Fibroblast of lung (primary cell): ENCODE data around the gene RCOR1. TPM values are rescaled to one million over a fixed set of nuclear protein-coding genes. Genes with fewer than 3 reads are reported as not detected.
"Not testable (repeated sequence)": the region's sequence is repeated elsewhere in the genome, so short reads cannot be mapped to it uniquely, and the experiment has no call there.

ENCODE experiments used
- DNase-seq, 2 donors: peaks; one replicate each; pipeline versions ENCODE4 v3.0.0 to v3.0.0-alpha.2; 2010; ENCODE audit warnings: low read depth in 2 of 2
- H2AFZ ChIP-seq: 2 replicates; pipeline ENCODE4 v1.5.1; 2012; ENCODE audit warnings: low read length, control low read depth, inconsistent platforms
- H3K27ac ChIP-seq: 2 replicates; pipeline ENCODE4 v1.5.1; 2011; ENCODE audit warnings: low read length, control low read depth; ENCODE audit not compliant: insufficient read depth
- H3K27me3 ChIP-seq: 2 replicates; pipeline ENCODE4 v1.5.1; 2011; ENCODE audit warnings: mild to moderate bottlenecking, low read length; ENCODE audit not compliant: control insufficient read depth, insufficient read depth
- H3K36me3 ChIP-seq: 2 replicates; pipeline ENCODE4 v1.5.1; 2011; ENCODE audit warnings: low read length; ENCODE audit not compliant: control insufficient read depth, insufficient read depth
- H3K4me1 ChIP-seq: 2 replicates; pipeline ENCODE4 v1.5.1; 2011; ENCODE audit warnings: low read length; ENCODE audit not compliant: control insufficient read depth, insufficient read depth; ENCODE audit errors: extremely low read depth
- H3K4me2 ChIP-seq: 2 replicates; pipeline ENCODE4 v1.5.1; 2011; ENCODE audit warnings: low read length, control low read depth; ENCODE audit not compliant: insufficient read depth; ENCODE audit errors: extremely low read depth
- H3K4me3 ChIP-seq, 4 experiments: fragments of 200-600 bp in 1 of 4; sonication (generic) in 1 of 4; replicated peaks in 1 of 4; 2 replicates each; pipeline ENCODE4 v1.5.1; 2011 to 2016; ENCODE audit warnings: low read length in 4 of 4, low read depth in 3 of 4, mild to moderate bottlenecking in 3 of 4, control low read depth in 2 of 4, inconsistent platforms in 1 of 4, mixed read lengths in 1 of 4; ENCODE audit not compliant: insufficient read depth in 1 of 4; ENCODE audit errors: control extremely low read depth in 1 of 4
- H3K79me2 ChIP-seq: 2 replicates; pipeline ENCODE4 v1.5.1; 2012; ENCODE audit warnings: mild to moderate bottlenecking, low read length, inconsistent platforms; ENCODE audit not compliant: control insufficient read depth, insufficient read depth
- H3K9ac ChIP-seq: 2 replicates; pipeline ENCODE4 v1.5.1; 2011; ENCODE audit warnings: mild to moderate bottlenecking, low read length, control low read depth; ENCODE audit not compliant: insufficient read depth
- H3K9me3 ChIP-seq: 2 replicates; pipeline ENCODE4 v1.5.1; 2012; ENCODE audit warnings: low read depth, low read length; ENCODE audit not compliant: control insufficient read depth, insufficient read depth
- H4K20me1 ChIP-seq: 2 replicates; pipeline ENCODE4 v1.5.1; 2011; ENCODE audit warnings: low read length; ENCODE audit not compliant: control insufficient read depth, insufficient read depth; ENCODE audit errors: extremely low read depth
- CTCF ChIP-seq, 2 donors: IDR thresholded peaks in 1 of 2; conservative IDR thresholded peaks in 1 of 2; 1 replicate in 1 of 2; 2 replicates in 1 of 2; pipeline ENCODE4 v1.5.1; 2011 to 2012; ENCODE audit warnings: low read length in 2 of 2, control low read depth in 1 of 2, inconsistent platforms in 1 of 2, low read depth in 1 of 2, mild to moderate bottlenecking in 1 of 2
- EZH2 ChIP-seq: IDR thresholded peaks from 2 replicates; pipeline ENCODE4 v1.5.1; 2012; ENCODE audit warnings: low read length, control low read depth, mild to moderate bottlenecking; ENCODE audit errors: missing control alignments
- polyA plus RNA-seq, 2 donors: library from polyadenylated mRNA; depleted of rRNA in 1 of 2; stranded (reverse) in 1 of 2; unstranded in 1 of 2; fragments of >200 nt; gene quantifications; 2 replicates each; pipeline ENCODE4 v1.2.1, GENCODE V29; 2011 to 2012; ENCODE audit warnings: missing spikeins in 1 of 2
- total RNA-seq: library from RNA; depleted of rRNA; stranded (reverse); fragments of >200 nt; gene quantifications from 2 replicates; pipeline ENCODE4 v1.2.1, GENCODE V29; 2014

Gene RCOR1
- total and polyA plus RNA-seq, 2 donors (not counting 1 experiment from before 2014, with no cell fraction given): 11.4 to 19.6 TPM

DNA sequence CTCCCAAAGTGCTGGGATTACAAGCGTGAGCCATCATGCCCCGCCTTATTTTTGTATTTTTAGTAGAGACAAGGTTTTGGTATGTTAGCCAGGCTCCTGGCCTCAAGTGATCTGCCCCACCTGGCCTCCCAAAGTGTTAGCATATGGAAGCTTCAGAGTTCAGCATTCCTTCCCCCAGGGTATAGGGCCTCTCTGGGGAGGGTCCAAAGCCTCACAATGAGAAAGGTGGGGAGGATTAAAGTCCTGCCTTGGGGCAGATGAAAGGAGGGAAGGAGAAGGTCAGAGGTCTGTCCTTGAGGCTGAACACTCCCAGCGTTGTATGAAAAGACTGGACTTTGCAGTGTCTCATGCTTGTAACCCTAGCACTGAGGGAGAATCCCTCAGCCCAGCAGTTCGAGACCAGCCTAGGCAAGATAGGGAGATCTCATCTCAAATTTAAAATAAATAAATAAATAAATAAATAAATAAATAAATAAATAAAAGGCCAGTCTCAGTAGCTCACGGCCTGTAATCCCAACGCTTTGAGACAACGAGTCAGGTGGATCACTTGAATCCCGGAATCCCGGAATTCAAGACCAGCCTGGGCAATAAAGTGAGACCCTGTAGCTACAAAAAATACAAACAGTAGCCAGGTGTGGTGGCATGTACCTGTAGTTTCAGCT lies 22.0 kb upstream of the RCOR1 start:
- H4K20me1 ChIP-seq: no peaks in the 10 kb centered on the region
- H3K9ac ChIP-seq: no peak overlapping the region
- no peak overlapping the region for H2AFZ ChIP-seq
- no peak for TF ChIP-seq EZH2
- TF ChIP-seq CTCF (conservative IDR thresholded peaks at IDR 0.05 in 1 of 2, IDR thresholded peaks at IDR 0.05 in 1 of 2; ENCODE audit: low read depth in 1 of 2, low read length in 2 of 2): no peak
- H3K4me3 ChIP-seq: no peak overlapping the region
- no peaks in the 10 kb centered on the region for H3K36me3 ChIP-seq
- H3K79me2 ChIP-seq: no peaks in the 10 kb centered on the region
- H3K27ac ChIP-seq: no peak overlapping the region
- no peak for DNase-seq
- no peaks in the 10 kb centered on the region for H3K27me3 ChIP-seq
- H3K4me1 ChIP-seq: no peaks in the 10 kb centered on the region
- H3K4me2 ChIP-seq: no peak overlapping the region
- H3K9me3 ChIP-seq: no peaks in the 10 kb centered on the region

DNA sequence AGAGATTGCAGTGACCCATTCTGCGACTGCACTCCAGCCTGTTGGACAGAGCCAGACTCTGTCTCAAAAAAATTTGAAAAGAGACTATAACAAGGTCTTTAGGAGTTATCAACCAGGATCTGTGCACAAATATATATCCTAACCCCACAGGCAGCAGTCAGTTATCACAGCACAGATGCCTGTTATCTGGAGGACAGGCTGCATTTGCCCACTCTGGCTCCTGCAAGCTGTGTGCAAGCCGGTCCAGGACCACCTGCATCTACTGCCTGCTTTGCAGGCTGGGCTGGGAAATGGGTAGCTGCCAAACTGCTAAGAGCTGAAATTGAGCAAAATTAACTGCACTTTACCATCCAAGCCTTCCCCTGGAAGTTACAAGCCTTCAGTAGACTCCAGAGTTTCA lies 21.4 kb upstream of the RCOR1 start:
- Histone ChIP-seq H3K27ac (no peak overlapping the region), H3K4me3 (no peak overlapping the region), H3K79me2 (no peaks in the 10 kb centered on the region), H3K9me3 (no peaks in the 10 kb centered on the region), H3K4me2 (no peak overlapping the region), H3K9ac (no peak overlapping the region), H3K4me1 (no peaks in the 10 kb centered on the region), H4K20me1 (no peaks in the 10 kb centered on the region), H3K36me3 (no peaks in the 10 kb centered on the region), H3K27me3 (no peaks in the 10 kb centered on the region), H2AFZ (no peak overlapping the region)
- TF ChIP-seq EZH2 (no peak), CTCF (conservative IDR thresholded peaks at IDR 0.05 in 1 of 2, IDR thresholded peaks at IDR 0.05 in 1 of 2; ENCODE audit: low read depth in 1 of 2, low read length in 2 of 2) (no peak)
- DNase-seq: no peak

DNA sequence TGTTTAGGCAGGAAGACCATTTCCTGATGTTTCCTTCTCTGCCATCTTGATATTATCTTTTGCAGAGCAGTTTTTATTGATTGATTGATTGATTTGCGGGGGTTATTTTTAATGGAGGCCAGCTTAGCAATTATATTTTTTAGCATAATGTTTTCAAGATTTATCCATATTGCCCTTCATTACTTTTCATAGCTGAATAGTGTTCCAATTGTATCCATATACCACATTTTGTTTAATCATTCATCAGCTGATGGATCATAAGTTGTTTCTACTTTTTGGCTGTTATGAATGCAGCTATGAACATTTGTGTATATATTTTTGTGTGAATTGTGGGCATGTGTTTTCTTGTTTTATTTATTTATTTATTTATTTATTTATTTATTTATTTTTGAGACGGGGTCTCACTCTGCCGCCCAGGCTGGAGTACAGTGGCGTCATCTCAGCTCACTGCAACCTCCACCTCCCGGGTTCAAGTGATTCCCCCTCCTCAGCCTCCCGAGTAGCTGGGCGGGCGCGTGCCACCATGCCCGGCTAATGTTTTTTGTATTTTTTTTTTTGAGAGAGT lies 20.9 kb upstream of the RCOR1 start:
- H3K27ac ChIP-seq: no peak overlapping the region

DNA sequence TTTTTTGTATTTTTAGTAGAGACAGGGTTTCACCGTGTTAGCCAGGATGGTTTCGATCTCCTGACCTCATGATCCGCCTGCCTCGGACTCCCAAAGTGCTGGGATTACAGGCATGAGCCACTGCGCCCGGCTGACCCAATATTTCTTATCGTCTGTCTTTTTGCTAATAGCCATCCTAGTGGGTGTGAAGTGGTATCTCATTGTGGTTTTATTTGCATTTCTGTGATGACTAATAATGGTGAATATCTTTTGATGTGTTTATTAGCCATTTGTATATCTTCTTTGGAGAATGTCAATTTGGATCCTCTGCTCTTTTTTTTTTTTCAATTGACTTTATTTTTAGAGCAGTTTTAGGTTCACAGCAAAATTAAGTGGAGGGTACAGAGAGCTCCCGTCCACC lies 19.3 kb upstream of the RCOR1 start:
- H3K27me3 ChIP-seq, H3K4me2 ChIP-seq, H3K4me1 ChIP-seq, H3K9me3 ChIP-seq, H4K20me1 ChIP-seq, H3K27ac ChIP-seq, H3K9ac ChIP-seq, H3K79me2 ChIP-seq, DNase-seq, H3K4me3 ChIP-seq, H2AFZ ChIP-seq, H3K36me3 ChIP-seq: not testable (repeated sequence)

More for the DNA sequence above, 20.9 kb upstream of the RCOR1 start:
- TF ChIP-seq CTCF (conservative IDR thresholded peaks at IDR 0.05 in 1 of 2, IDR thresholded peaks at IDR 0.05 in 1 of 2; ENCODE audit: low read depth in 1 of 2, low read length in 2 of 2) (no peak), EZH2 (no peak)
- no peak overlapping the region for H2AFZ ChIP-seq
- no peak overlapping the region for H3K4me3 ChIP-seq
- no peak for DNase-seq
- H4K20me1 ChIP-seq: no peaks in the 10 kb centered on the region
- H3K9ac ChIP-seq: no peak overlapping the region
- H3K4me2 ChIP-seq: no peak overlapping the region
- H3K9me3 ChIP-seq: no peaks in the 10 kb centered on the region
- H3K4me1 ChIP-seq: no peaks in the 10 kb centered on the region
- no peaks in the 10 kb centered on the region for H3K79me2 ChIP-seq
- no peaks in the 10 kb centered on the region for H3K27me3 ChIP-seq
- no peaks in the 10 kb centered on the region for H3K36me3 ChIP-seq
